ENCODE measurements around the gene SCUBE3. TPM values are rescaled to one million over a fixed set of nuclear protein-coding genes. Genes with fewer than 3 reads are reported as not detected.

The SCUBE3 gene
- total RNA-seq, 1 experiment from 2014 or later, result 0.05 TPM

DNA sequence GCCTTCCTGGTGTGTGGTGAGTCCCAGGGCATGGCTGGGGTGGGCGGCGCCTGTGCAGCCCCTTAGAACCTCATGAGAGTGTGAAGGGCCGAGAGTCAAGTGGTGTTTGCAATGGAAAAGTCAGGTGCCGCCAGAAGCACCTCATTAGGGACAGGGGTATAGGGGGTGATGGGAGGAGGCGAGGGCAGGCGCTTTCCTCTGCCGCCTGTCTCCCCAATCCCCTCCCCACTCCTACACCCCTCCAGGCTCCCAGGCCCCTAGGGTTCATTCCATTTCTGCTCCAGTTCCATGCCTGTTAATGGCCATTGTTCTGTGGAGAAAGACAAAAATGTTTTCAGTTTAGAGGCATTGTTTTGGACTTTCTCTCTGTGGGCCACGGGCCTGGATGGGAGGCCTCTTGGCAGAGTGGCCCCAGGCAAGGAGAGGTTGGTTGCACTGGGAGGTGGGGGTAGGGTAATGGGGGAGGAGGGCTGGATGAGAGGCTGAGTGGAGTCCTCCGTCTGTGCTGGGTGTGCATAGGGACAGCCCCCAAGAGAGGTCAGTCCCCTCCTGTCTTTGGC lies 21.4 kb upstream of the SCUBE3 start:
- Histone ChIP-seq H3K27me3 (ENCODE audit: insufficient read depth, low read length) (no peaks in the 10 kb centered on the region), H3K9me3 (ENCODE audit: control insufficient read depth in 1 of 2, insufficient read depth in 1 of 2, low read depth in 1 of 2, low read length in 2 of 2) (no peaks in the 10 kb centered on the region), H3K36me3 (ENCODE audit: control insufficient read depth in 1 of 2, insufficient read depth in 2 of 2, low read length in 2 of 2) (no peaks in the 10 kb centered on the region), H3K4me2 (ENCODE audit: low read length) (no peak overlapping the region), H3K79me2 (ENCODE audit: insufficient read depth, low read length) (no peaks in the 10 kb centered on the region), H3K4me3 (replicated peaks in 1 of 2; ENCODE audit: low read depth in 1 of 2, low read length in 2 of 2) (no peak overlapping the region), H2AFZ (ENCODE audit: low read depth, low read length, poor library complexity, severe bottlenecking) (no peak overlapping the region), H3K9ac (ENCODE audit: low read length) (no peak overlapping the region), H4K20me1 (ENCODE audit: insufficient read depth) (no peaks in the 10 kb centered on the region), H3K9me2 (ENCODE audit: insufficient read depth) (no peaks in the 10 kb centered on the region), H3K4me1 (ENCODE audit: control insufficient read depth in 1 of 2, insufficient read depth in 2 of 2, low read length in 2 of 2) (no peaks in the 10 kb centered on the region), H3K27ac (ENCODE audit: low read depth, low read length) (no peak overlapping the region)
- BruUV-seq (replicated peaks), result no TSS peak
- ChIA-PET CTCF (interaction anchor here (1.5 kb wide), 1 partner anchor 13 kb away, joined by 4 read pairs; no protein-coding TSS in a partner anchor), POLR2A (no interaction called here), RAD21 (ENCODE audit: low non-redundant PET in 1 of 2, low total read pairs in 2 of 2, uncharacterized antibody in 2 of 2, unreplicated experiment in 2 of 2) (no interaction called here)
- TF ChIP-seq, protein P1, sequence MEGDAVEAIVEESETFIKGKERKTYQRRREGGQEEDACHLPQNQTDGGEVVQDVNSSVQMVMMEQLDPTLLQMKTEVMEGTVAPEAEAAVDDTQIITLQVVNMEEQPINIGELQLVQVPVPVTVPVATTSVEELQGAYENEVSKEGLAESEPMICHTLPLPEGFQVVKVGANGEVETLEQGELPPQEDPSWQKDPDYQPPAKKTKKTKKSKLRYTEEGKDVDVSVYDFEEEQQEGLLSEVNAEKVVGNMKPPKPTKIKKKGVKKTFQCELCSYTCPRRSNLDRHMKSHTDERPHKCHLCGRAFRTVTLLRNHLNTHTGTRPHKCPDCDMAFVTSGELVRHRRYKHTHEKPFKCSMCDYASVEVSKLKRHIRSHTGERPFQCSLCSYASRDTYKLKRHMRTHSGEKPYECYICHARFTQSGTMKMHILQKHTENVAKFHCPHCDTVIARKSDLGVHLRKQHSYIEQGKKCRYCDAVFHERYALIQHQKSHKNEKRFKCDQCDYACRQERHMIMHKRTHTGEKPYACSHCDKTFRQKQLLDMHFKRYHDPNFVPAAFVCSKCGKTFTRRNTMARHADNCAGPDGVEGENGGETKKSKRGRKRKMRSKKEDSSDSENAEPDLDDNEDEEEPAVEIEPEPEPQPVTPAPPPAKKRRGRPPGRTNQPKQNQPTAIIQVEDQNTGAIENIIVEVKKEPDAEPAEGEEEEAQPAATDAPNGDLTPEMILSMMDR (IDR thresholded peaks at IDR 0.05 in 2 of 3, conservative IDR thresholded peaks at IDR 0.05 in 1 of 3; ENCODE audit: borderline replicate concordance in 1 of 3, insufficient read depth in 1 of 3, low read depth in 2 of 3, low read length in 2 of 3), result no peak
- TF ChIP-seq JUND (IDR thresholded peaks at IDR 0.05) (no peak), CEBPB (IDR thresholded peaks at IDR 0.05; ENCODE audit: low read depth) (no peak), SIN3A (IDR thresholded peaks at IDR 0.05; ENCODE audit: low read depth) (no peak), POLR2AphosphoS5 (IDR thresholded peaks at IDR 0.05; ENCODE audit: low read depth, low read length) (no peak), FOSL1 (IDR thresholded peaks at IDR 0.05; ENCODE audit: low read depth) (no peak), TCF7L2 (IDR thresholded peaks at IDR 0.05; ENCODE audit: borderline replicate concordance, extremely low read depth, insufficient read depth, insufficient read length) (no peak), CBX3 (IDR thresholded peaks at IDR 0.05; ENCODE audit: low read depth) (no peak), SRF (IDR thresholded peaks at IDR 0.05; ENCODE audit: low read depth) (no peak), ELF1 (IDR thresholded peaks at IDR 0.05; ENCODE audit: borderline replicate concordance, low read depth) (no peak), POLR2A (IDR thresholded peaks at IDR 0.05; ENCODE audit: borderline replicate concordance, extremely low read depth, insufficient read depth, insufficient read length) (no peak), EZH2 (IDR thresholded peaks at IDR 0.05) (no peak), YY1 (IDR thresholded peaks at IDR 0.05; ENCODE audit: extremely low read depth, insufficient replicate concordance, low read depth, low read length) (no peak), ZNF274 (IDR thresholded peaks at IDR 0.05; ENCODE audit: low read depth, low read length) (no peak), EGR1 (IDR thresholded peaks at IDR 0.05; ENCODE audit: low read depth) (no peak), ZFX (IDR thresholded peaks at IDR 0.05) (no peak)
- TF ChIP-seq, protein P2, sequence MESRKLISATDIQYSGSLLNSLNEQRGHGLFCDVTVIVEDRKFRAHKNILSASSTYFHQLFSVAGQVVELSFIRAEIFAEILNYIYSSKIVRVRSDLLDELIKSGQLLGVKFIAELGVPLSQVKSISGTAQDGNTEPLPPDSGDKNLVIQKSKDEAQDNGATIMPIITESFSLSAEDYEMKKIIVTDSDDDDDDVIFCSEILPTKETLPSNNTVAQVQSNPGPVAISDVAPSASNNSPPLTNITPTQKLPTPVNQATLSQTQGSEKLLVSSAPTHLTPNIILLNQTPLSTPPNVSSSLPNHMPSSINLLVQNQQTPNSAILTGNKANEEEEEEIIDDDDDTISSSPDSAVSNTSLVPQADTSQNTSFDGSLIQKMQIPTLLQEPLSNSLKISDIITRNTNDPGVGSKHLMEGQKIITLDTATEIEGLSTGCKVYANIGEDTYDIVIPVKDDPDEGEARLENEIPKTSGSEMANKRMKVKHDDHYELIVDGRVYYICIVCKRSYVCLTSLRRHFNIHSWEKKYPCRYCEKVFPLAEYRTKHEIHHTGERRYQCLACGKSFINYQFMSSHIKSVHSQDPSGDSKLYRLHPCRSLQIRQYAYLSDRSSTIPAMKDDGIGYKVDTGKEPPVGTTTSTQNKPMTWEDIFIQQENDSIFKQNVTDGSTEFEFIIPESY (IDR thresholded peaks at IDR 0.05; ENCODE audit: extremely low read depth, insufficient replicate concordance, low read length), result no peak
- TF ChIP-seq, protein P3, sequence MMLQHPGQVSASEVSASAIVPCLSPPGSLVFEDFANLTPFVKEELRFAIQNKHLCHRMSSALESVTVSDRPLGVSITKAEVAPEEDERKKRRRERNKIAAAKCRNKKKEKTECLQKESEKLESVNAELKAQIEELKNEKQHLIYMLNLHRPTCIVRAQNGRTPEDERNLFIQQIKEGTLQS (IDR thresholded peaks at IDR 0.05), result no peak
- TF ChIP-seq, protein P4, sequence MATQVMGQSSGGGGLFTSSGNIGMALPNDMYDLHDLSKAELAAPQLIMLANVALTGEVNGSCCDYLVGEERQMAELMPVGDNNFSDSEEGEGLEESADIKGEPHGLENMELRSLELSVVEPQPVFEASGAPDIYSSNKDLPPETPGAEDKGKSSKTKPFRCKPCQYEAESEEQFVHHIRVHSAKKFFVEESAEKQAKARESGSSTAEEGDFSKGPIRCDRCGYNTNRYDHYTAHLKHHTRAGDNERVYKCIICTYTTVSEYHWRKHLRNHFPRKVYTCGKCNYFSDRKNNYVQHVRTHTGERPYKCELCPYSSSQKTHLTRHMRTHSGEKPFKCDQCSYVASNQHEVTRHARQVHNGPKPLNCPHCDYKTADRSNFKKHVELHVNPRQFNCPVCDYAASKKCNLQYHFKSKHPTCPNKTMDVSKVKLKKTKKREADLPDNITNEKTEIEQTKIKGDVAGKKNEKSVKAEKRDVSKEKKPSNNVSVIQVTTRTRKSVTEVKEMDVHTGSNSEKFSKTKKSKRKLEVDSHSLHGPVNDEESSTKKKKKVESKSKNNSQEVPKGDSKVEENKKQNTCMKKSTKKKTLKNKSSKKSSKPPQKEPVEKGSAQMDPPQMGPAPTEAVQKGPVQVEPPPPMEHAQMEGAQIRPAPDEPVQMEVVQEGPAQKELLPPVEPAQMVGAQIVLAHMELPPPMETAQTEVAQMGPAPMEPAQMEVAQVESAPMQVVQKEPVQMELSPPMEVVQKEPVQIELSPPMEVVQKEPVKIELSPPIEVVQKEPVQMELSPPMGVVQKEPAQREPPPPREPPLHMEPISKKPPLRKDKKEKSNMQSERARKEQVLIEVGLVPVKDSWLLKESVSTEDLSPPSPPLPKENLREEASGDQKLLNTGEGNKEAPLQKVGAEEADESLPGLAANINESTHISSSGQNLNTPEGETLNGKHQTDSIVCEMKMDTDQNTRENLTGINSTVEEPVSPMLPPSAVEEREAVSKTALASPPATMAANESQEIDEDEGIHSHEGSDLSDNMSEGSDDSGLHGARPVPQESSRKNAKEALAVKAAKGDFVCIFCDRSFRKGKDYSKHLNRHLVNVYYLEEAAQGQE (IDR thresholded peaks at IDR 0.05; ENCODE audit: low read depth), result no peak
- intact Hi-C loops (cut with micrococcal nuclease), result no loop called here
- no peak for DNase-seq (ENCODE audit: low read depth, low spot score)
- no peak for ATAC-seq

Measured in HCT116 (cell line).